ENCODE data around the gene PROZ.

DNA sequence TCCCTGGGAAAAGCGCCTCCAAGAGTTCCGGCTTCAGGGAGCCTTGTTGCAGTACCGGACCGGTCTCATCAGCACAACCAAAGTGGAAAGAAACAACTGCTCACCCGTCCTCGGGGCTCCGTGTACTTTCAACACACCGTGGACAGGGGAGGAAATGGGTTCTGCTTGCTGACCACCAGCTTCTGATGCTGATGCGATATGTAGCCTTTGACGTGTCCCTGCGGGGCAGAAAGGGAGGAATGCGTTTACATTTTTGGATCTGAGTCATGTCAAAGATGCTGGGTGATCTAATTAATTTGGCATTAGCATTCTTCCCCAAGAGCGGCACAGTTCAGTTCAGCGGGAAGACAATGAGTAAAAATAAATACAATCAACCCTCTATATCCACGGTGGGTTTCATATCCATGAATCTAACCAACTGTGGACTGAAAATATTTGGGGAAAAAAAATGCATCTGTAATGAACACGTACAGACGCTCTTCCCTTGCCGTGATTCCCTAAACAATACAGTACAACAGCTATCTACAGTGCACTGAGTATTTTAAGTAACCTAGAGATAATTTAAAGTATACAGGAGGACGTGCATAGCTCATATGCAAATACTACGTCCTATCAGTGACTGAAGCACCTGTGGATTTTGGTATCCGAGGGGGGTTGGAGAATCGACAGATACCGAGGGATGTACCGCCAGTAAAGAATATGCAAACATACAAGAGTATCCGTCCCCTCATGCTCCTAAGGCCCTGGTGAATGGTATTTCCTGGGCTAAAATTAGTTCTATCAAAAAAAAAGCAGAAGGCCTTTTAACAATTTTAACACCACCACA, 19.8 kb downstream of the PROZ start:
- TF ChIP-seq SMC3 (IDR thresholded peaks at IDR 0.05) (no peak), CTCF (IDR thresholded peaks at IDR 0.05) (no peak), HMGXB4 (CRISPR knock-in tag; IDR thresholded peaks at IDR 0.05; ENCODE audit: borderline replicate concordance) (no peak), POLR2A (IDR thresholded peaks at IDR 0.05; ENCODE audit: low read length) (no peak), RAD21 (conservative IDR thresholded peaks at IDR 0.05 in 1 of 2, IDR thresholded peaks at IDR 0.05 in 1 of 2) (no peak), CHD2 (IDR thresholded peaks at IDR 0.05; ENCODE audit: low read length, partially characterized antibody) (no peak), POLR2AphosphoS2 (conservative IDR thresholded peaks at IDR 0.05; ENCODE audit: low read length) (no peak), ESRRA (IDR thresholded peaks at IDR 0.05; ENCODE audit: borderline replicate concordance, low read length) (no peak), NFE2L2 (conservative IDR thresholded peaks at IDR 0.05; ENCODE audit: low read length) (no peak), MAFK (IDR thresholded peaks at IDR 0.05; ENCODE audit: partially characterized antibody) (no peak)
- TF ChIP-seq, protein P1, sequence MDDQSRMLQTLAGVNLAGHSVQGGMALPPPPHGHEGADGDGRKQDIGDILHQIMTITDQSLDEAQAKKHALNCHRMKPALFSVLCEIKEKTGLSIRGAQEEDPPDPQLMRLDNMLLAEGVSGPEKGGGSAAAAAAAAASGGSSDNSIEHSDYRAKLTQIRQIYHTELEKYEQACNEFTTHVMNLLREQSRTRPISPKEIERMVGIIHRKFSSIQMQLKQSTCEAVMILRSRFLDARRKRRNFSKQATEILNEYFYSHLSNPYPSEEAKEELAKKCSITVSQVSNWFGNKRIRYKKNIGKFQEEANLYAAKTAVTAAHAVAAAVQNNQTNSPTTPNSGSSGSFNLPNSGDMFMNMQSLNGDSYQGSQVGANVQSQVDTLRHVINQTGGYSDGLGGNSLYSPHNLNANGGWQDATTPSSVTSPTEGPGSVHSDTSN (IDR thresholded peaks at IDR 0.05): no peak
